NB4 (cell line): Measurements from ENCODE around the gene NOP53.

ENCODE experiments used
- DNase-seq: peaks from one replicate; pipeline ENCODE4 v3.0.0; 2010; ENCODE audit warnings: low read depth
- H3K4me3 ChIP-seq: one replicate; pipeline ENCODE4 v1.5.1; 2011; ENCODE audit warnings: mild to moderate bottlenecking, low read depth, low read length, moderate library complexity
- CTCF ChIP-seq: IDR thresholded peaks from one replicate; pipeline ENCODE4 v1.5.1; 2012; ENCODE audit warnings: low read depth, low read length
- MAX ChIP-seq: IDR thresholded peaks from 2 replicates; pipeline ENCODE4 v1.6.1; 2011; ENCODE audit warnings: low read depth, low read length
- MYC ChIP-seq: IDR thresholded peaks from 2 replicates; pipeline ENCODE4 v1.6.1; 2011; ENCODE audit warnings: low read depth, low read length
- POLR2A ChIP-seq: IDR thresholded peaks from 2 replicates; pipeline ENCODE4 v1.6.1; 2011; ENCODE audit warnings: mild to moderate bottlenecking; ENCODE audit not compliant: insufficient read length; ENCODE audit errors: extremely low read depth

The NOP53 gene

GRCh38 chr19:47700934-47701716, 44.2 kb upstream of the NOP53 start:
- TF ChIP-seq POLR2A (no peak), MYC (no peak), MAX (no peak), CTCF (no peak)
- no peak for DNase-seq

GRCh38 chr19:47701717-47702552, 43.4 kb upstream of the NOP53 start:
- TF ChIP-seq POLR2A (no peak), MAX (no peak), MYC (no peak), CTCF (no peak)
- DNase-seq = no peak
- no peak overlapping the region for H3K4me3 ChIP-seq

More at GRCh38 chr19:47700934-47701716, 44.2 kb upstream of the NOP53 start:
- no peak overlapping the region for H3K4me3 ChIP-seq

GRCh38 chr19:47702671-47703070, 42.7 kb upstream of the NOP53 start:
- no peak overlapping the region for H3K4me3 ChIP-seq
- no peak for TF ChIP-seq CTCF
- TF ChIP-seq POLR2A = no peak
- TF ChIP-seq MYC = no peak
- no peak for TF ChIP-seq MAX
- DNase-seq = no peak

- DNase-seq = no peak
- TF ChIP-seq MYC = no peak
- TF ChIP-seq CTCF = no peak
- no peak for TF ChIP-seq POLR2A
- TF ChIP-seq MAX = no peak
- no peak overlapping the region for H3K4me3 ChIP-seq
Observed at GRCh38 chr19:47703301-47703700, 42.0 kb upstream of the NOP53 start.

- no peak for DNase-seq
- no peak for TF ChIP-seq MYC
- TF ChIP-seq MAX = no peak
- no peak for TF ChIP-seq POLR2A
- TF ChIP-seq CTCF = no peak
- no peak overlapping the region for H3K4me3 ChIP-seq
Observed at GRCh38 chr19:47704024-47704423, 41.3 kb upstream of the NOP53 start.
